ENCODE data around the gene GRM7.
A peak's percentile ranks its signal among the peaks of the same experiment; 100 is the strongest.

GRM7 gene

DNA sequence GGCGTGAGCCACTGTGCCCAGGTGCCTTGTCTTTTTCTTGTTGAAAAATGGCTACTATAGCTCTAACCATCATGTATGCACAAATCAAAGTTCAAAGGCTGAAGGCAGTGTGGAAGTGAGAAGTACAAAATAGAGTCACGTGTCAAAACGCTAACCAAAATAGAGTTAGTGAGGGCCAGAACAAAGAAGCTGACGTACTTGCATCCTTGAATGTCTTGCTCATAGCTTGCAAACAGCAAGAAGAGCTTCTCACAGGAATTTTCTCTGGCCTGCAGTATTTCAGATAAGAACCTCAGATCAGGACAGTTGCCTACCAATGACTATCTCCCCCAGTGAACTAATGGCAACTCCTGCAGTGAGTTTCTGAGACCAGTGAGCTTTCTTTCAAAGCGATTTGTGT lies 713.5 kb downstream of the GRM7 start:
- DNase-seq = no peak

DNA sequence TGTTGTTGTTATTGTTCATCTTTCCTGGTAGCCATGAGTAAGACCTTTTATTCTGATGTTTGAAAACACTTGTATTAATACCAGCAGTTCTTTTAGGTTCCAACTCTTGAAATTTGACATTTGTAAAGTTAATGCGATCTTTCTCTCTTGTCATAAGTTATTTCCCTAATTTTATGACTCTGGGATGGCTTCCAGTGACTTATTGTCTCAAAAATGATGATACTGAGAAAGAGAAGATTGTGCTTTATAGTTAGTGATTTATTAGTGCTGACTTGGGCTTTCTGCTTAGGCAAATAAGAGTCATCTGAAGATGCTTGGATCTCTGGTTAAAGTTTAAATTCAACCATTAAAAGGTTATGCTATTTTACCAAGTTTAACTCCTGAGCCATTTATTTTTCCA lies 715.2 kb downstream of the GRM7 start:
- DNase-seq = no peak

DNA sequence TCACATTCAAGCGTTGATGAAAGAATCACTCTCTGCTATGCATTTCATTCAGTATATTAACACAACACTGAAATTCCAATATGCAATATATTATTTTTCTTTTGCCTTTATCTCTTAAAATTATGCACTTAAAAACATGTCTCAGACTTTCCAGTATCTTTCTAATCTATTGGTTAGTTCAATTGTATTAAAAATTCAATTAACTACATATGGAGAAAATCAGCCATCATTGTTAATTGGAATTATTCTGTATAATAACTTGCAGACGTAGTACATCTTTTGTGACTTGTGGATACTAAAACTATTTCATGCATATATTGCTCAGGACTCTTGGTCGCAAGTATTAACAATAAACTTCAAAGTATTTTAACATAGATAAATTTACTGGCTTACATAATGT lies 715.6 kb downstream of the GRM7 start:
- DNase-seq = no peak

DNA sequence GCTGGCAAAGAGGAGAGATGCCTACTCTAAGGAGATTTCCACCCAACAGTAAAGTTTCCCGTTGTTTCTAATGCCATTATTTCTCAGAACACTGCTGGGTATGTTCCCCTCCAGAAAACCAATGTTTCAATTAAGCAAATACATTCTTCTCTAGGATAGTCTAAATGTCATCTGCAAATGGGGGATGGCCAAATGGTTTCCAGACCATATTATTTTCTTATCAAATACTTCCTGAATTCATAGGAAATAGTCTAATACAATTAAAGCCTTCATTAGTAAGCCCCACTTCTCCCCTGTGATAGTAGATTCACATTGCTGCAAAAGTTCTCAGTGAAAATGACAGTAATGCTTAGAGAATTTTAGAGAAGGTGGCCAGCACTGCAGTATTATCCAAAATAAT lies 716.6 kb downstream of the GRM7 start:
- no peak for DNase-seq

DNA sequence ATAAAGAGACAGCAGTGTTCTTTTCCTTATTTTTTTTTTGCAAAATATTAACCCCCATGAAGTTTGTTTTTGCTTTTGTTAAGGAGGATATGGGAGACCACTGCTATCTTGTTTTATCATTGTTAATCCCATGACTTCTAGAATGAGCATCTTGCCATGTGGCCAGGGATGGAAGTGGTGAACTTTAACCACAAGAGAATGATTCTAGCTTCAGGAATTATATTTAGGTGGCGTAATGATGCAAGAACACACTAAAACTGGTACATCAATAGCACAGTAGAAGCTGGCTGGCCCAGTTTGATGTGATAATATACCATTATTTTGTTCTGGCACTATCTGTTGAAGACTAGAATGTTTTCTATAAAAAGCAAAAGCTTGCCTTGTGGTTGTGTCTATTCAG lies 720.9 kb downstream of the GRM7 start:
- no peak for DNase-seq

DNA sequence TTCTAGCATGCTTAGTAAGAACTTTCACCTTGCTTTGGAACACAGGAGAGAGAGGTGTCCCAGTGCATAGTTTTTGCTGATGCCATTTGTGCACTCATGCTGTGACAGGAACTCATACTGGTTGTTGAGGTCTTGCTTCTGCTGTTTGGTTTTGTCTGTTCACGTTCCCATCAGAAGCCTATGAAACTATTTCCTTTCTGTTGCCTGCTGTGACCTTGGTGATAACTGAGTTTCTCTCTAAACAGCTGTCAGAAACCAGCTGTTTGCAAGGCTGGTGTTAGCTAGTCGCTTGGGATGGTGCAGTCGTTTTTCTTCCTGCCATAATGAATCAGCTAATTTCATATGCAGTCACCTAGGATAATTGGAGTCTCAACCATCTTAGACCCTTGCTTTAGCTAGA lies 724.1 kb downstream of the GRM7 start:
- DNase-seq = no peak

DNA sequence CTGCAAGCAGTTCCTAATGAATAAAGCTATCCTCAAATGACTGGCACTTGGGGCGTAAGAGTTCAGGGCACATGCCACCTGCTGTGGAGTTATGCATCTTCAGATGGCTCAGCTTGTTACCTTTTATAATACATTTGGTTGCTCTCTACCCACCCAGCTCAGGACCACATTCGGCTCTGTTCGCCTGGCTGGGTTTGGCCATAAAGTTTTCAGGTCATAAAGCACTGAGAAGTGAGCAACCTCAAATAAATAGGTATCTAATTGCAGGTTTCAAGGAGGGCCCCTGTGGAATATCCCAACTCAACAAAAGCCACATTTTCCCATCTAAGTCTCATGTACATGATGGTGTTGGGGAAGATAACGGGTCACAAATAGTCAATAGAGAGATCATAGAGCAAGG lies 727.3 kb downstream of the GRM7 start:
- DNase-seq = no peak

DNA sequence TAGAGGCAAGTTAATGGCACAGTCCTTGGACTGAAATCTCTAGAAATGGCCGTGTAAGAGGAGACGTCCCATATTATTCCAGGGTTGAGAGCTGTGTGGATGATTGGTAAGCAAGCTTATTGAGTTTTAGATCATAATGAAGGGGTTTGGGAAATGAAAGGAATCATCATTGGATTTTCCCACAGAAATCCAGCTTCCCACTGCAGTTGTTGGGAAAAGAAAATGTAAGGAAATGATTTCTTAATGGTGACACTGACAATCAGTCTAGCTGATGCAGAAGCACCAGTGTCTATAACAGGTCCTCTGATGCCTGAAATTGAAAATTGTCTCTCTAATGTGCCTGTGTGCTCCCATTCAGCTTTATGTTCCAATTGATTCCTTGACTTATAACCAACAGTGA lies 728.6 kb downstream of the GRM7 start:
- DNase-seq = no peak

DNA sequence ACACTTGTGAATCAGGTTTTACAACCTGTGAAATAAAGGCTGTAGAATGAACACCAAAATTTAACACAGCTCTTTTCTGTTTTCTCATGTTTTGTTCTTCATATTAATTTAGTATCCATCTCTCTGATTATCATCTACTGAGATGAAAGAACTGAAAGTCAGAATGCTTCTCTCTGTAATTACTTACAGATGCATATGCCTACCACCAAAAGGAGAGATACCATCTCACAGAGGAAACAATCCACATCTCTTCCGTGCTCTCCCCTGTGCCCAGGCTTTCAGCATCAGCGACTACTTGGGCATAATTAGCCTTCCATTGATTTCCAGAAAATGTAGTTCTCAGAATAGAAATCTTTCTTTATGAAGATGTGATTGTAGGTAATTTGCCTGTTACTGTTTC lies 741.4 kb downstream of the GRM7 start:
- no peak for DNase-seq

DNA sequence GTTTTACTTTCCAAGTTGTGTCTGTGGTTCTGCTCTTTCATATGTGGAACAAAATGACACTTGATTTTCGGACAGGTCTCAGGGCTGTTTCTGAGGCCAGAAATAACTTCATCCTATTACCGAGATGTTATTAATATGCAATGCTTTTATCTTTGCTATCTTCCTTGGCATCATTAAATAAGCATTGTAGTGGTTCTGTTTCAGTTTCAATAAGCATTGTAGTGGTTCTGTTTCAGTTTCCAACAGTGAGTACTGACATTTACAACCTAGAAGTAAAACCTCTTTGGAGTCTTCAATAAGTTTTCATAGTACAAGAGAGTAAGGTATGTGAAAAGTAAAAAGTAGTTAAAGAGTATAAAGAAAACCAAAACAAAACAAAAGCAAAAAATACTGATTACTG lies 746.2 kb downstream of the GRM7 start:
- no peak for DNase-seq

DNA sequence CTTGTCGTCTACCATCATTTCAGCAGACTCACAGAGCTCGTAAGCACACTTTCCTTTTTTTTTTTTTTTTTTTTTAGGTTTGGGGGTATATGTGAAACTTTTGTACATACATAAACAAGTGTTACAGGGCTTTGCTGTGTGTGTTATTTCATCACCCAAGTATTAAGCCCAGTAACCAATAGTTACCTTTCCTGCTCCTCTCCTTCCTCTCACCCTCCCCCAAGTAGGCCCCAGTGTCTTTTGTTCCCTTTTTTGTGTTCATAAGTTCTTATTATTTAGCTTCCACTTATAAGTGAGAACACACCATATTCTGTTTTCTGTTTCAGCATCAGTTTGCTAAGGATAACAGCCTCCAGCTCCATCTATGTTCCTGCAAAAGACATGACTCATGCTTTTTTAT lies 746.8 kb downstream of the GRM7 start:
- no peak for DNase-seq

DNA sequence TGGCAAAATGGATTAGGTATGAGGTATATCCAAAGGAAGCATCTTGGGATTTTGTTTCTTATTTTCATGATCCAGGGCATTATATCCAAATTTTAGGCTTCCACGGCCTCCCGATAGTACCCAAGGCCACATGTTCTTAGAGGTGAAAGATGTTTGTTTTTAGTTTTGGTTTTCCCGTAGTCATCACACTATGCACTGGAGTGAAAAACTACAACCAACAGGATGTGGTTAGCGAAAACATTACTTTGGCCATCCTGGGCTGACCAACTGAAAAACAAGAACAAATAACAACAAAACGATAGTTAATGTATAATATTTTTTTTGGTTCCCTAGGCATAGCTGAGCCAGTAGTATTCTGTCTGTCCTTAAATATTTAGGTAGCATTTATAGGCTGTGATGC lies 749.7 kb downstream of the GRM7 start:
- DNase-seq = no peak

DNA sequence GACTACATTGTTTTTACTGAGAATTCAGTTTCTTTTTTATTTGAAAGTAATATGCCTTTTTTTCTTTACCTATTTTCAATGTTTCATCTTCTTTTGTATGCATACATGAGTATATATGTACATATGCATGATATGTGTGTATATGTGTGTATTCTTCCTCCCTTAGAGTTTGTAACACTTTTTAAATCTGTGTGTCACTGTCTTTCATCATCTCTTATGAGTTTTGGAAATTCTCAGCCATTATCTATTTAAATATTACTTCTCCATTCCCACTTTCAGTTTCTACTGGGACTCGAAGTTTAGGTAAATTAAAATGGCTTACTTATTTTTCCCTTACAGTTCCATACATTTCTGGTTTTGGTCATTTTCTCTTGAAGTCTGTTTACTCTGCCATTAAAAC lies 754.1 kb downstream of the GRM7 start:
- DNase-seq = no peak

DNA sequence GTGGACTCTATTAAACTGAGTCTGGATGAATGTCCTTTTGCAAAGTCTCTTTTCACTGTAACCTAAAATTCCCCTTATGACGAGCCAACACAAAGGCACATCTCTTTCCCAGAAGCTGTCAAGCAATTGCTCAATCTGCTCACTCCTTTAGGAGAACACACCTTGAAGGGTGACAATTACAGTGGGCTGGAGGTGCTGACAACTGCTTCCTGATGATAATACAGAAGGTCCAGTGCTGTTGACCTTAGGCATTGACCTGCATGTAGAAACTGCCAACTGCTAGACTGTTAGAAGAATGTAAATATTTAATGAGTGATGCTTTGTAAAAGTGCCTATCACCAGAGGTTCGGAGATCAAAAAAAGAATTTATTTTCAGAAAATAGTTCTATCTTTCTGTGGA lies 757.7 kb downstream of the GRM7 start:
- no peak for DNase-seq

DNA sequence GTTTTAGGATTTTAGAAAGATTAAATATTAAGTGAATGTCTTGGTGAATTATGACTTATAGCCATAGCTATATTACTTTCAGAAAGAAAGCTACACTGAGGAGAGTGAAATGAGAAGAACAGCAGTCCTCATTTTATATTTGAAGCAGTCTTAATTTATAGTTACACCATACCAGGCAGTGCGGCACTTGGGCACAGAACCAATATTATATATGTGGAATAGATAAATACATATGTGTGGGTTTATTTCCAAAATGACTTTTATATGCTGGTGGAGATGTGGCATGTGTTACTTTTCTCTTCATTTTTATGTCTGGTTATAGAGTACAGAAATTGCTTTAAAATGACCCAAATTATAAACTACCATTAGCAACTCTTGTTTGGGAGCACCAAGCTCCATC lies 759.5 kb downstream of the GRM7 start:
- DNase-seq = no peak

DNA sequence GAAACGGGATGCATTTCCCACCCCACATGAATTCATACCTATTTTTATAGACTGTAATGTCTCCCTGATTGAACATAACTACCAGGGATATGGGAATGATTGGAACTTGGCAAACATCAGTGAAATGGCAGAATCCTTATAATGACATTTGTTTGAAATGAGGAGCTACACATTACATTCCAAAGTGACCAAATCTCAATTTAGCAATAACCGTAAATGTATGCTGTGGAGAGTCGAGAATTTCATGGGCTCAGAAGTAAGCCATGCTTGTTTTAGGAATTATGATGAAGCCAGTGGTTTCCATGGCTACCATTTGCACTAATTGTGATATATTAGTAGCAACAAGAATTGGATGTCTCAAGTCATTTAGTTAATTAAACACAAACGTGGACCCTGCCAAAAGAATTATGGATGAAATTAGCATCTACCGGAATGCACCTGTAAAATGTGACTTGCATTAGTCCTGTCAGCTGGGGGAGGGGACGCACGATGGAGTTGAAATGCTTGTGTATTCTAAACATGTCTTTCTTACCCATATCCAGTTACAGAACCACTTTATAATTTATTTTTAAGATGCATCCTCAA lies 760.2 kb downstream of the GRM7 start:
- no peak for DNase-seq

DNA sequence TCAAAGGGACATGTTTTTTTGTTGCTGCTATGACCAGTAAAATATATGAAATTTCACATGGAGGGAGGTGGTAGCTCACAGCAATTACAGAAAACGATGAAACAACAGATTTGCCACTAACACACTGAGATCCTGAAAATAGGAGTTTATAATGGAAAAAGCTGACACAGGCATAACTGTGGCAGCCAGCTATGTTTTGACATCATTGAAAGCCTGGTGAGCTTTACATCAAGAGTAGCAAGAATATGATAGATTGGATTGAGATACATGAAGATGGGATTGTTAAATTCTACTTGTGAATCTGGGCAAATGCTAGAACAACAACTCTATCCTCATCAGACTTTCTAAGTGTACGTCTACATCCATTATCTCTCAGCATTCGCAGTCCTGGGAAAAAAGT lies 760.7 kb downstream of the GRM7 start:
- no peak for DNase-seq

DNA sequence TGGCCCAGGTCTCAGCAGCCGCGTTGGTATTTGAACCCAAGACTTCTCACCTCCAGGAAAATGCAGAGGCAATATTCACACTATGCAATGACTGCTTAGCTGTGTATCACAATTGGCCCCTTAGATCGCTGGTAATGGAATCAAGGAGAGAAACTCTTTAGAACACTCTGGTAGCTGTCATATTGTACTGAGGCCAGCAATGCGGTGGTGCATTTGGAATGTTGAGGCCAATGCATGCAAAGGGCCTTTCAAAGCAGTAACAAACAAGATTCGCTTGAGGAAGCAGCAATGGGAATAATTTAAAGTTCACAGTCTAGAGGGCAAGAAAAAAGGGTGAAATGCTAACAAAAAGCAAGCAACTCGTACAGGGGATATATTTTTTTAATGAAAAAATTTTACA lies 764.1 kb downstream of the GRM7 start:
- DNase-seq = no peak

DNA sequence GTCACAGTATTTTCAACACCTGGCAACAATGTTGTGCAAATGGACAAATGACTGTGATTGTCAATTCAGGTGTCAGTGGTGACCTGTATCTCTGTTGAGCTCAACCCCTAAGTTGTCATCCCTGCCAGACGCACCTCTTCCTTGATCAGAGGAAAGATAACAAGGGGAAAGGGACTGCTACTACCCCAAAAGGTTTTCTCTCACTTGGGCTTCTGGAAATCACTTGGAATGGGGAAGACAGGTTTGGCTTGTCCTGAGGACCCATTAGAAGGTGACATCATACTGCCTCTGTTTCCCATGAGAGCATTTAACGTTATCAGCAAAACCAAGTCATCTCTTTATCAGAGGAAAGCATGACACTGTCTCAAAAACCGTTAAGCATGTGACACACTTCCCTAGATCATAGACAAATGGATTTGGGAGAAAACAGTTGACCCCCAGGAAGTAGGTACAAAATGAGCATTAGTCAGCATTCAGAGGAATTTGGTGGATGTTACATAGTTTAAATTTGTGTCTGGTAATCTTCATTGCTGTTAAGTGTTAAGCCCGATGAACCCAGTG lies 769.5 kb downstream of the GRM7 start:
- no peak for DNase-seq

DNA sequence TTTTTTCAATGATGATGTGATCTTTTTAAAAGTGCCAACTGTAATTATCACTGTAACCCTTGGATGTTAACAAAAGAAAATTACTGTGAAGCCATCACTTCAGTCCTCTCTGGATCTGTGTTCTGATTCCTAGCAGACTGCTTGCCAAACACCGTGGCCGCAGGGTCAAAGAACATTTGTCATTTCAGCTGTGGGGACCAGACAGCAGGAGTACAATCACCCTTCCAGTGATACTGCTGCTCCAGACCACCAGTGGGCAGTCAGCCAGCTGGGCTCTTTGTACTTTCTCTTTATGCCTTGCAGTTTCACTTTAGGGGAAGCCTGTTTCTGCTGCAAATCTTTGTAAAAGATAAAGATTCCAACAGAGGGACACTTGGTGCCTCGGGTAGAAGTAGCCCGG lies 770.0 kb downstream of the GRM7 start:
- peak in 13 of 58 donors; percentile 1 to 59 (median 8) for DNase-seq

DNA sequence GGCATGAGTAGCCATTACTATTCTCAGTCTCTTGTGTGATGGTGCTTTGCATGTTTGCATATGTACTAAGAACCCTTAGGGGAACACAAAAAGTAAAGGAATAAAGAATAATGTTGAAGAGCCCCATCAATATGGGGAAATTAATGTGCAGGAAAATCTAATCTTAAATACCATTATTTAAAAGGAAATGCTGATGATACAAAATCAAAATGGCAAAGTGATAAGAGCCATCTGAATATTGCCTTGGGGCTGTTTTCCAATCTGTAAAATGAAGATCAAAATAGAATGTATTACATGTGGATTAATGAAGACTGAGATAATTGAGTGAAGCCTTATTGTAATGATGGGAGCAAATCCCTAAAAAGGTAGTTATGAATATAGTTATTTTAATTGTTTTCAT lies 771.4 kb downstream of the GRM7 start:
- DNase-seq = no peak

DNA sequence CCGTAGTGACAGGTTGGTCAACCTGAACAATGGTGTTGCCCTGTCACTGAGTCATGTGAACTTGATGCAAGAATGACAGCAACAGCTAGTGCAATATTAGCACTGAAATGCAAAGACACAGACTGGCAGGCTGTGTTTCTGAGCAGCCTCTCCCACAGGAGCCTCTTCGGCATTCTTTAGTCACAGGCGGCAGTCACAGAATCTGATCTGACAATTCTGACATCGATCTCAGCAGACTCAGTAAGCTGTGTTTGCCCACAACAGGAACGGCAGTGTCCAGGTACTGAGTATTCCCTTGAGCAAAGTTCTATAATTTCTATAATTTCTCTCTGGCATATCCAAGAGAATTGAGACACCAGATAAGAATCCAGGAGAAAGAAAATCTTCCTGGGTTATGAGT lies 776.8 kb downstream of the GRM7 start:
- no peak for DNase-seq

DNA sequence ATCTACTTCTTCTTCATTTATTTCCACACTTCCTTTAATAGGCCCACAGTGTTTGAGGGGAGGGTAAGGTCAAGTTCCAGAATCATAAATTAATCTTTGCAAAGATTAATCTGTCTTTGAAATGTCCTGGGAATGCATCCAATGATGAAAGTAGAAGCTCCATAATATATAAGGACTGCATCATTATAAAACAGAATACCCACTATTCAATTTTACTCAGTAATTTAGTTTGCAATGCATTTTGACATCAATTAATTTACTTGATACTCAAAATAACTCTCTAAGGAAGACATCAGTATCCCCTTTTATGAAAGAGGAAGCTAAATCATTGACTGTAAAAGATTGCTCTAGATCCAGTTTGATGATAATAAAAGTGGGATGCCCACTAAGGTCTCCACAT lies 777.2 kb downstream of the GRM7 start:
- DNase-seq = no peak

DNA sequence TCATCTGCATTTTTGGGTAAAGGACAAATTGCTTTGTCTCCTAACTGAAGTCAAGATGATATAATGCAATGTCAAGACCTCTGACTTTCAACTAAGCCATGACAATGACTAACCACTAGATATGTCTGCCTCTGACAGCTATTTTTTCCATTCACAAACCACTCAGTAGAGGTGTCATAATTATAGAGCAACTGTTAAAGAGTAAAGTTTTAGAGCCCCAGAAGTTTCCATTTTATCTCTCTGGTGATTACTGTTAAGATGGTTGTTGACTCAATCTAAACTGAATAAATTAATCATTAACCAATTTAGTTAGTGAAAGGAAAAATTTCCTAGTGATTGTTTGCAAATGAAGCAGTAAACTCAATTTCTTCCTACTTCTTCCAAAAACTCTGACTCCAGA lies 779.9 kb downstream of the GRM7 start:
- DNase-seq = no peak

All from anterior cingulate cortex (tissue), 58 donors.